GM18873 (cell line): ENCODE measurements around the gene LDLRAP1.
A peak's percentile ranks its signal among the peaks of the same experiment; 100 is the strongest.

ENCODE experiments used
- ATAC-seq: cut with Tn5 transposase; IDR thresholded peaks from one replicate; pipeline ENCODE4 v1.9.1; 2021; ENCODE audit warnings: mild to moderate bottlenecking, moderate library complexity, moderate number of reproducible peaks; ENCODE audit not compliant: unreplicated experiment, low FRiP score

The LDLRAP1 gene

DNA sequence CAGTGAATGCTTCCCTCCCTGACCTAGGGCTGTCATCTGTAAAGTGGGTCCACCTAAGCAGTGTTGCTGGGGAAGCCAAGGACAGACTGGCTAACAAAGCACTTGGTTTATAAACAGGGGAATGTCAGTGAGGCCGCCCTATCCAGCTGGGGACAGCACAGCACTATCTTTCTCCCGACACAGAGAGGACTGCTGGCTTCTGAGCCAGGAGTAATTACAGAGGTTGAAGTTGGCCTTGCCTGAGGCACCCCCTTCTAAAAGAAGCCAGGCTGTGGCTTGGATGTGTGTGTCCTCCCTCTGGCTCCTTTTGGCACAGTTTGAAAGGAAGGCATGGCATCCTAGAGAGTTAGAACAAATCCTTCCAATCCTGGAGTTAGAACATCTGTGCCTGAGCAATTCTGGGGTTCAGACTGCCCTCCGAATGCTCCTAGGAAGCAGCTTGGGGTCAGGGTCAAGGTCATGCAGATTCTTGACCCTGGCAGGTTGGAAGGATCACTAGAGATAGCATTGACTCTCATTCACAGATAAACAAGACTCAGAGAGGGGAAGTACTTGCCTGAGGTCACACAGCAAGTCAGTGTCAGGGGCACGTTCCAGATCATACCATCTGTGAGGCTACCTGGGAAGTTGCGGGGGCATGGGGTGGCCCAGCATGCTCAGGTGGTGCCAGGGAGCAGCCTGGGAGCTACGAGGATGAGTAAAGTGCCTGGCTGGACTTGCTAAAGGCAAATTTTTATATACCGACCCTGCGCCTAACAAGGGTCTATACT lies 1.3 kb upstream of the LDLRAP1 start:
- no peak for ATAC-seq

DNA sequence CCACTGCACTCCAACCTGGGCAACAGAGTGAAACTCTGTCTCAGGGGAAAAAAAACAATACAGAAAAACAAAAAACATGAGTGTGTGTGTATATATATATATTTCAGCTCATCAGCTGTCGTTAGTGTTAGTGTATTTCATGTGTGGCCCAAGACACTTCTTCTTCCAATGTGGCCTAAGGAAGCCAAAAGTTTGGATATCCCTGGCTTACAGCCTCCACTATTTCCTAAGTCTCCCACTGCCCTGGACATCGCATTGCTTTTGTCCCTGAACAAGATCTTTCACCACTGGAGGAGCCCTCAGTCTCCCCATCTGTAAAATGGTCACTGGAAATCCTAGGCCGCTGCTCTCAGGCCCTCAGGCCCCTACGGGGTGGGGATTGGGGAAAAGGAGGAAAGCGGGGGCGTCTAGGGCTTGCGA lies 391 bp upstream of the LDLRAP1 start:
- ATAC-seq, result no peak

DNA sequence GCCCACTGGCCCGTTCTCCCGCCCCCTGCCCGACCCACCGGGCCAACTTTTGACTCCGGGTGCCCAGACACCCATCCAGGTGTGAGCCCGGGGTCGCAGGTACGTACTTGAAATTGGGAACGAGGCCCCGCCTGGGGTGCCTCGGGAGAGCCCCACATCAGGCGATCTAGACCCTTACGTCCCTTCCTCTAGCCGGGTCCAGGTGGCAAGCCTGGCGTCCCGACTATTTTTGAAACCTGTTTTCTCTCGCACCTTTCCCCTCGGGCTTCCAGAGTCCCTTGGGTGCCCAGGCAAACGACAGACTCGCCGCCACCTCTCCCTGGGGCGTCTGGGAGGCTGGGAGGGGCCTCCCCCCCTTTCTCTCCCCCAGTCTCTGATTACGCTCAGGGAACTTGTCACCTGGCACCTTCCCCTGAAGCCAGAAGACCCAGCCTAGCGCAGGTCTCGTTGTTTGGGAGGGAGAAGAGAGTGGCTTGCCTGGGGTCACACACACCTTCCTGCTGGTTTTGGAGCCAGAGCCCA lies 898 bp downstream of the LDLRAP1 start:
- no peak for ATAC-seq

DNA sequence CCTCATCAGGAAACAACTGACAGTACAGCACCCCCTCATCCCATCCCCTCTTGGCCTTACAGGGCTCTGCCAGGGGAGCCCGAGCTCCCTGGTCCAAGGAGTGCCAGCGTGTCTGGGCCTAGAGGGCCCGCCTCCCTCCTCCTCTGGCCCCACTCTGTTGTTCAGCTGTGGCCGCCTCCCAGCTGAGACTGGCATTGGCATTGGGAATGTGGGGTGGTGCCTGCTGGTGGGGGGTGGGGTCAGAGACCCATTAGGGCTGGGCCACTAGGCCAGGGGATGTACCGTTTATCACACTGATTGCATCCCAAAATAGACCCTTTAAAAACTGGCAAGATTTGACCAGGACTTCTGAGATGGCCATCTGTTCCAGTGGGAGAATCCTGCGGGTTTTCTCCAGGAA lies 1.4 kb downstream of the LDLRAP1 start:
- no peak for ATAC-seq

DNA sequence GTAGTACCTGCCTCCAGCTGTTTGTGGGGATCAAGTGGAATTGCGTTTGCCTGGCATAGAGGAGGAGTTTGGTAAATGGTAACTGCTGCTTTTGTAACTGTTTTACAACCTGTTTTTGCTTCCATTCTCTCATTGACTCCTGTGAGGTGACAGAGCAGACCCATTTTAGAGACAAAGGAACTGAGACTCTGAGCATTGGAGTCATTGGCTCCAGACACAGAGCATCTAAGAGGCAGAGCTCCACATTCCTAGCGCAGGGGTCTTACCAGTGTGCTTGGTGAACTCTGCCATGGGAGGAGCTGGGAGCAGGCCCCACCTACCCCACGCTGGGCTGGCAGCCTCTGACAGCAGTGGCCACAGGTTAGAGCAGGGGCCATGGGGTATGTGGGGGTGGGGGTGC lies 2.4 kb downstream of the LDLRAP1 start:
- no peak for ATAC-seq

DNA sequence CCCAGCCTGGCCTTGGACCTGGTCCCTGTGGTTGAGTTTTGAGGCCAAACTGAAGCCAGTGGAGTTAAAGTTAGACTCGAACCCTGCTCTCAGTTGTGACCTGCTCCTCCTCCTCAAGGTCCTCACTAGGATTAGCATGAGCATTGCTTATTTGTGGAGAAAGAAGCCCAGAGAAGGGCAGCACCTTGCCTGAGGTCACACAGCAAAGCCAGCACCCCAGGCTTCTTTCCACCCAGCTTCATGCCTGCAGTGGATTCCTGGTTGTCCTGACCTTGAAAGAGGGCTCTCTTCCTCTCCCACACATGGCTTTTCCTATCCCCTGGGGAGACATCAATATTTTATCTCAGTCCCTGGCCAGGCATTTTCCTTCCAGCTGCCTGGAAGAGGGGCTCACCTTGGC lies 2.8 kb downstream of the LDLRAP1 start:
- no peak for ATAC-seq

DNA sequence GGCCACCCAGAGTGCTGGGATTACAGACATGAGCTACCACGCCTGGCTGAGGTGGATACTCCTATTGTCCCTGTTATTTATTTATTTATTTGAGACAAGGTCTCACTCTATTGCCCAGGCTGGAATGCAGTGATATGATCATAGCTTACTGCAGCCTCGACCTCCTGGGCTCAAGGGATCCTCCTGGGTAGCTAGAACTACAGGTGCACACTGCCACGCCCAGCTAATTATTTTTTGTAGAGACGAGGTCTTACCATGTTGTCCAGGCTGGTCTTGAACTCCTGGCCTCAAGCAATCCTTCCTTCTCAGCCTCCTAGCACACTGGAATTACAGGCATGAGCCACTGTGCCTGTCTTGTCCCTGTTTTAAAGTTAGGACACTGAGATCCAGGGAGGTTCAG lies 5.2 kb downstream of the LDLRAP1 start:
- no peak for ATAC-seq

DNA sequence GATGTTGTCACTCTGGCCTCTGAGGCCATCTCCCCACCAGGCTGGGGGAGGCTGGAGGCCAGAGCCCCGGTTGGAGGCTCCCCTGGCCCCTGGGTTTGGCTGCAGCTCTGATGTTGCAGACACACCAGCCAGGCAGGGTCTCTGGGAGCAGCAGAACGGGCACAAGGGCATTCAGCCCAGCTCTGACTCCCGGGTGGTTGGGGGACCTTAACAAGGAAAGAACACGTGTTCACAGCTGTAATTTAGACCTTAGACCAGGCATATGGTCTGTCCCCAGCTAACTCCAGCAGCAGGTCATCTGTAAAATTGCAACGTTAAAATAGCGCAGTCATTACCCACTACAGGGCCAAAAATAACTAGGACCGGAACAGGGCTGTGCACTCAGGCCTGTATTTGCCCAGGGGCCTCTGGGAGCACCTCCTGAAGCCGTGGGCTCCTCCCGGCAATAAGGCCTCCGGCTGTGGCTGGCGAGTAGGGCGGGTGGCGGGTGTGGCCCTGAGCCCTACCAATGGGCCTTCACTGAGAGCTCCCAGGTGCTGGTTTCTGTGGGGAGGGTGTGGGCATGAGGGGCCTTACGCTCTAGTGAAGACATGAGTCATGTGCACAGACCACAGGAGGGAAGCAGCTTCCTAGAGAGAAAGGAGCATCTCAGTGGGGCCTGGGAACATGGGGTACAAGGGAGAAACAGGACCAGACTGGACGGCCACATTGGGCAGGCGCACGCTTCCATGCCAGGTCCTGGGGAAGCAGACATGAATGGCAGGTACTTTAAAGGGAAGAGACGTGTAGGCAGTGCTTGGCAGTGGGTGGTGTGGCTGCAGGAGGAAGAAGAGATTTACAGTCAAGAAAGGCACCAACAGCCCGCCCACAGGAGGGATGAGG lies 6.1 kb downstream of the LDLRAP1 start:
- peak; percentile 82 for ATAC-seq

DNA sequence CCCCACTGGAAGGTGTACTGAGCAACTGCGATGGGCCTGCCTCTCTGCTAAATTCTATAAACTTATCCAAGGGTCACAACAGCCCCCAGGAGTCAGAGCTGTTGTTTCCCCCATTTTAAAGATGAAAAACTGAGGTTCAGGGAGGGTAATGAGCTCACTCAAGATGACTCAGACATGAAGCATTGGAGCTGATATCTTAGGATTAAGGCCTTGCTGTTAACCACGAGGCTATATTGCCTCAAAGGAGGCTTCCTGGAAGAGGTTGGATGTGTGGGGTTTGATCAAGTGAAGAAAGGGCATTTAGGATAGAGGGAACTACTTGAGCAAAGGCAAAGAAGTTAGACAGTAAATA lies 6.7 kb downstream of the LDLRAP1 start:
- peak; percentile 5 for ATAC-seq

DNA sequence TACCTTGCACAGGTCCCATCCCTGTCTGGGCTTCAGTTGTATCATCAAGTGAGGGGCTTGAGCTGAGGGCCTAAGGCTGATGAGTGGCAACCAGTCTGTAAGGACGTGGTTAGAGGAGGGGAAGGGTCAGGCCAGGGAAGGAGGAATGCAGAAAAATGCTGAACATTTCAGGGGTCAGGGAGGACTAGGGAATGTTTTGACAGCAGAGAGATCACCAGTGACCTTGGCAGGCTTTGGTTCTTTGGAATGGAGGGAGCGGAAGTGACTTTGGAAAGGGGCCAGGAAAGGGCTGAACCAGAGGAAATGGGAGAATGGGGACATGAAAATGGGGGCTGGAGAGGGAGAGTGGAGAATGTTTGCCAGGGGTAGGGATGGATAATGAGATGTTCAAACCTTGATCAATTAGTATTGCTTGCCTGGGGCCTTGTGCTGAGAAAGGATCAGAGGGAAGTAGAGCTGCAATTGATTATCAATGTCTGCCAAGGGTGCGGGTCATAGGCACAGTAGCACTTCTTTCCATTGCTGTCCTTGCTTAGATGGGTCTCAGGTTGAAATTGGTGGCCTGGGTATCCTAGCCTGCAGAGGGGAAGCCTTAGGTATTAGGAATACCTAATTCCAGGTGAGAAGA lies 7.4 kb downstream of the LDLRAP1 start:
- ATAC-seq, result no peak

DNA sequence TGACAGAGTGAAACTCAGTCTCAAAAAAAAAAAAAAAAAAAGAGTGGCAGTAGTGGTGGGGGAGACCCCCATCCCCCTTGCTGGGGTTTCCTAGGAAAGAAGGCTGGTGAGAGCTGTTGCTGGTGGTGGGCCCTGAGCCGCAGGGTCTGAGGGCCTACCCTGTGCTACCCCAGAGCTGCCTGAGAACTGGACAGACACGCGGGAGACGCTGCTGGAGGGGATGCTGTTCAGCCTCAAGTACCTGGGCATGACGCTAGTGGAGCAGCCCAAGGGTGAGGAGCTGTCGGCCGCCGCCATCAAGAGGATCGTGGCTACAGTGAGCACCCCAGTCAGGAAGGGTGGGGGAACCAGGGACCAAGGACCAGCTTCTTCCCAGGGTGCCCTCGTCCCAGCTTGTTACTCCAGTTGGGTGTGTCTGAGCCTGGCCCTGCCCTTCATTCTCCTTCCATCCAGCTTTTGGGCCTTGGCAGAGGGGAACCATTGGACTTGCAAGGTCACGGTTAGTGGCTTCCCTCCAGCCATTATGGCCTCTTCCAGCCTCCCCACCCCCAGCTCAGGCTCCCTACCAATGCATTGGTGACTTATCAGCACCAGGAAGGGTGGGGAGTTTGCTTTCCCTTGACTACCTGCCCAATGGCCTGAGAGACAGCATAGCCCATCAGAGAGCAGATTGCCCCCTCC lies 10.5 kb downstream of the LDLRAP1 start:
- no peak for ATAC-seq

DNA sequence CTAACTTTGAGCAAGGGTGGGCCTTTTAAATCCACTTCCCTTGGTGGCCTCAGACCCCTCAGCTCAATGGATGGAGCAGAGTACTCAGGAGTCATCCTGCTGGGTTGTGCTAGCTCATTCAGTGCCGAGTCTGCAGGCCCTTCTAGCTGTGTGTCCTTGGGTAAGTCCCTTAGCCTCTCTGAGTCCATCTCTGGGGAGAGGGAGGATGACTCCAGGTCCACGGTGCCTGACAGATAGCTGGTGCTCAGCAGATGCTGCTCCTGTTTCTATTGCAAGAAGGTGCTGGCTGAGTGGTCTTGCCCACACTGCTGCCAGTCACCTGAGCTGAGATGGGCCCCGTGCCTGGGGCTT lies 11.0 kb downstream of the LDLRAP1 start:
- no peak for ATAC-seq

DNA sequence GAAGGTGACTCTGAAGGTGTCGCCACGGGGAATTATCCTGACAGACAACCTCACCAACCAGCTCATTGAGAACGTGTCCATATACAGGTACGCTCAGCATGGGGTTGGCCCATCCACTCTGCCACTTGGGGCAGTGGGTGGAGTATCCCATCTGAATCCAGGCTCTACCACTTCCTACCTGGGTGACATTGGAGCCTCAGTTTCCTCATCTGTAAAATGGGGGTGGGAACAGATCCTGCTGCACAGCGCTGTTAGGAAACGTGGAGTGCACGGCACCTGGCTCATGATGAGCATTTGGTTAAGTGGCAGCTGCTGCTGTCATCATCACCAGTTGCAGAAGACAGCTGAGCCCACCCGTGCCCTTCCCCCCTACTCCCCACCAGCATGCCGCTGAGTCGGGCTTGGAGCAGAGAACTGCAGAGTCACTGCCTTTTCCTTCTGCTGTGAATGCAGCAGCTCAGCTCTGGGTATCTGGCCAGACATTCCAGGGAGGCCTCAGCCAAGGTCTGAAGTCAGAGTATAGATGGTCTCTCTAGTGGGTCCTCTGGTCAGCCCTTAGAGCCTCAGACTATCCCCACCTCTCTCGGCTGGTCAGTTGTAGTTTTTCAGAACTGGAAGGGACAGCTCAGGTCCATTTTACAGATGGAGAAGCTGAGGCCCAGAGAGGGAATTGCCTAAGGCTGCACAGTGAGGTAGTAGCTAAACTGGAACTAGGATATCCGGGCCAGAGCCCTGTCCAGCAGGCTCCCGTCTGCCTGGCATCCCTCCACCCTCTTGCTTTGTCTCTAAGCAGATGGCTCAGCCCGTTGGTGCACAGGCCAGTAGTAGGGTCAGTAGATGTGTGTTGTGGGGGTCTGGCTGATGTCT lies 11.7 kb downstream of the LDLRAP1 start:
- no peak for ATAC-seq

DNA sequence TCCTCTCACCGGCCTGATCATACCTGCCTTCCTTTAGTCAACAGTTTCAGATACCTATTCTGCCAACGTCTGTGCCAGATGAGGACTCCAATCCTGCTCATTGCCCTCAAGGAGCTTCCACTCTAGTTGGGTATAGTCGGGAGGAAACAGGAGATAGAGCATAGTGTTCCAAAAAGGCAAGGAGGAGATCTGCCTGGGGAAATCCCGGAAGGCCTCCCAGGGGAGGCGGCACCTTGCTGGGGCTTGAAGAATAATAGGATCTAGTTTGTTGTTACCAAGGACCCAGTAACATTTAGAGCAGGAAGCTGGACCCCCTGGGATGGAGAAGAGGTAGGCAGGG lies 12.3 kb downstream of the LDLRAP1 start:
- no peak for ATAC-seq

DNA sequence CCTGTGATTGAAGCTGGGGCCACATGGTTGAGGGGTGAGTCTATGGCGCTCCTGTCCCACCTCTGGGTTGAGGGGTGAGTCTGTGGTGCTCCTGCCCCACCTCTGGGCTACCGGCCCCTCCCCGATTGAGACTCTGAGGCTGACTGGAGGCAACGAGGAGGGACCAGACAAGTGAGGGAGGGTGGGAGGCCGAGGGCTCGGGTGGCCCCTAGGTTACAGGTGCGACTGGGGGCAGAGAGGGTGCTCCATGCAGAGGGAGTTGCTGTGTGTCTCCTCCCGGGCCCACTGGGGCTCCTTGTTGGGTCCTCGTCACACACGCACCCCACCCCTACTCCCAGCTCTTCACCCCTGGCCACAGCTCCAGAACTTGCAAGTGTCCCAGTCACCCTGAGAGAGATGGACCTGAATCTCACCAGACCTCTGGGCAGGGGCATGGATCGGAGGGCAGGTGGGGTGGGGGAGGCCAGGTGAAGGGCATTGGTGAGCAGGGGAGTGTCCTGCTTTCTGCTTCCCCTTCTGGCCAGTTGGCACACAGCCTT lies 12.8 kb downstream of the LDLRAP1 start:
- ATAC-seq, result no peak

DNA sequence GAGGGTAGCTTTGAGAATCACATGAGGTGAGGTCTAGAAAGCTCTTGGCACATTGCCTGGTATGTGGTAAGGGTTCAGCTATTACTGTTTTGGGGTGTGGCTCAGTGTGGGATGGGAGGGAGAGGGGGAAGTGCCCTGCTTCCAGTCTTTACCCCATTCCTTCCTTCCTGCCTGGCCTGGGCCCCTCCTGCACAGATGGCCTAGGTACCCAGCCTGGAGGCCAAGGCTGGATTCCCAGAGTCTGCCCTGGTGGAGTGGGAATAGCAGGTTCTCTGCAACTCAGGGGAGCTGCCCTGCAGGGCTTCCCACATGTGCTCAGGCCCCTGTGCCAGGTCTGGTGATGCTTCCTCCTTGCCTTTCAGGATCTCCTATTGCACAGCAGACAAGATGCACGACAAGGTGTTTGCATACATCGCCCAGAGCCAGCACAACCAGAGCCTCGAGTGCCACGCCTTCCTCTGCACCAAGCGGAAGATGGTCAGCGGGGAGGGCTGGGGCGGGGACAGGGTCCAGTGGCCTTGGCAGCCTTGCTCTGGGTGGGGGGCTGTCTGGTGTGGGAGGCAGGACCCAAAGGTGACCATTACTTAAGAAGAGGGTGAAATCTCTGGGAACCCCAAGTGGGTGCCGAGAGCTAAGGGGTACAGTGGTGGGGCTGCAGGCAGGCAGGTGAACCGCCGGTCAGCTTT lies 13.5 kb downstream of the LDLRAP1 start:
- no peak for ATAC-seq

DNA sequence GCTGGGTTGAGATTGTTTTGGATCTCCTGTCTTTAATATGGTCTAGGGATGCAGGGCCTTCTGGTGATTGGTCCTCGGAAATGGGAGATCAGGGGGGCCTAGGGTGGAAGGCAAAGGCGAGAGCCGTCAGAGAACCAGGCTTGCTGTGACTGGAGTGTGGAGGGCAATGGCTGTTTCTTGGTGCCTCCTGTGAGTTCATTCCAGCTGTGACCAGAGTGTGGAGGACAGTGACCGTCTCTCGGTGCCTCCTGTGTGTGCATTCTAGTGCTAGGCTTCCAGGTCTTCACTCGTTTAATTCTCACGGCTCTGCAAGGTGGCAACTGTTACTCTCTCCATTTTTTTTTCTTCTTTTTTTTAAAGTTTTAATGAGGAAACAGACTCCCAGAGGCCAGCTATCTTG lies 14.1 kb downstream of the LDLRAP1 start:
- ATAC-seq, result no peak

DNA sequence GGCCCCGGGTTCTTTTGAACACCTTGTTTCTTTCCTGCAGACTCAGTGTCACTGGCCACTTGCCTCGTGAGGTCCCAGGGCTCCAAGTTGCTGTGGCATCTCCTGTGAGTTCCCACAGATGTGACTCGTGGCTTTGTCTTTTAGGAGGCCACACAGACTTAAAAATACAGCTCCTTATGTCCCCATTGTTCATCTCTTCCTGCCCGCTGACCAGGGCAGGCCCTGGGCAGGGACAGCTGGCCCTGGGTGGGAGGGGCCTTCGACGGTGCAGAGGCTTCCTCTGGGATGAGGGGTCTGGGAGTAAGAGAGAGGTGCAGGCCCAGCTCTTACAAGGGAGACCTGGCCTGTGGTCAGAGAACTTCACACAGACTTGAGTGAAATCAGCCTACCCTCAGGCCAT lies 15.6 kb downstream of the LDLRAP1 start:
- no peak for ATAC-seq

DNA sequence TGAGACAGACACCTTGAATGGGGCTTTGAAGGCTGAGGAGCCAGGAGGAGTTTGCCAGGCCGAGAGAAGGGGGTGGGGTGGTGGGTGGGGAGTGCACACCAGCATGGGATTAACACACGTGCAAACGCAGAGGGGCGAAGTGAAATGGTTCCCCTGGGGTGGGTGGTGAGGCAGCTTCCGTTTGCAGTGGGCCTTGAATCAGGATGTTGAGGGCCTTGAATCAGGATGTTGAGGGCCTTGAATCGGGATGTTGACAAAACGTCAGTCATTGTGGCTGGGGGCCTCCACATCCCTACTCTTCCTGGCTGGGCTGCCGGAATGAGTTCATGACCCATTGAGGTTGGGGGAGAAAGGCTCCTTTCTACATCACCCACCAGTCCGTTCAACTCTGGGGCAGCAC lies 16.6 kb downstream of the LDLRAP1 start:
- no peak for ATAC-seq
